ENCODE results near the gene ASXL3. TPM values are rescaled to one million over a fixed set of nuclear protein-coding genes. Genes with fewer than 3 reads are reported as not detected.

ASXL3 gene
- total and polyA plus RNA-seq, 12 donors = 0.06 to 3.9 (median 0.22) TPM

GRCh38 chr18:33583901-33584300 lies 5.9 kb downstream of the ASXL3 start:
- Histone ChIP-seq H3K27ac (no peak overlapping the region), H3K9me3 (replicated peaks in 1 of 3) (no peaks in the 10 kb centered on the region), H3K4me3 (no peak overlapping the region), H3K36me3 (replicated peaks in 1 of 2) (no peaks in the 10 kb centered on the region), H3K27me3 (no peaks in the 10 kb centered on the region), H3K4me1 (replicated peaks in 1 of 2) (peaks cover 0 to under 1% of the 10 kb centered on the region in 2 donors)
- no peak for DNase-seq
- intact Hi-C loops (cut with DNase I) = no loop called here
- TF ChIP-seq, protein P1, sequence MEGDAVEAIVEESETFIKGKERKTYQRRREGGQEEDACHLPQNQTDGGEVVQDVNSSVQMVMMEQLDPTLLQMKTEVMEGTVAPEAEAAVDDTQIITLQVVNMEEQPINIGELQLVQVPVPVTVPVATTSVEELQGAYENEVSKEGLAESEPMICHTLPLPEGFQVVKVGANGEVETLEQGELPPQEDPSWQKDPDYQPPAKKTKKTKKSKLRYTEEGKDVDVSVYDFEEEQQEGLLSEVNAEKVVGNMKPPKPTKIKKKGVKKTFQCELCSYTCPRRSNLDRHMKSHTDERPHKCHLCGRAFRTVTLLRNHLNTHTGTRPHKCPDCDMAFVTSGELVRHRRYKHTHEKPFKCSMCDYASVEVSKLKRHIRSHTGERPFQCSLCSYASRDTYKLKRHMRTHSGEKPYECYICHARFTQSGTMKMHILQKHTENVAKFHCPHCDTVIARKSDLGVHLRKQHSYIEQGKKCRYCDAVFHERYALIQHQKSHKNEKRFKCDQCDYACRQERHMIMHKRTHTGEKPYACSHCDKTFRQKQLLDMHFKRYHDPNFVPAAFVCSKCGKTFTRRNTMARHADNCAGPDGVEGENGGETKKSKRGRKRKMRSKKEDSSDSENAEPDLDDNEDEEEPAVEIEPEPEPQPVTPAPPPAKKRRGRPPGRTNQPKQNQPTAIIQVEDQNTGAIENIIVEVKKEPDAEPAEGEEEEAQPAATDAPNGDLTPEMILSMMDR (IDR thresholded peaks at IDR 0.05) = no peak
- TF ChIP-seq POLR2A (IDR thresholded peaks at IDR 0.05) = no peak
- WGBS, 4 donors = 71 to 91% (median 79%) methylated on average over 1 of the region's 1 CpG

- intact Hi-C loops (cut with DNase I) = no loop called here
- Histone ChIP-seq H3K27me3 (no peaks in the 10 kb centered on the region), H3K27ac (no peak overlapping the region), H3K4me3 (no peak overlapping the region), H3K36me3 (replicated peaks in 1 of 2) (no peaks in the 10 kb centered on the region), H3K9me3 (replicated peaks in 1 of 3) (no peaks in the 10 kb centered on the region), H3K4me1 (replicated peaks in 1 of 2) (no peaks in the 10 kb centered on the region)
- TF ChIP-seq, protein P1 (IDR thresholded peaks at IDR 0.05) = no peak
- no peak for TF ChIP-seq POLR2A (IDR thresholded peaks at IDR 0.05)
- WGBS, 4 donors = 60 to 70% (median 66%) methylated on average over 3 of the region's 3 CpGs
- DNase-seq = no peak
These were observed 6.8 kb downstream of the ASXL3 start for GRCh38 chr18:33584548-33585430.

- 70 to 85% (median 83%) methylated on average over 3 of the region's 3 CpGs for WGBS, 4 donors
These were observed 7.4 kb downstream of the ASXL3 start for GRCh38 chr18:33585431-33585775.

GRCh38 chr18:33588361-33588760 lies 10.3 kb downstream of the ASXL3 start:
- 86 to 92% (median 89%) methylated on average over 2 of the region's 2 CpGs for WGBS, 4 donors
- H3K4me3 ChIP-seq = no peak overlapping the region
- DNase-seq = no peak
- no peaks in the 10 kb centered on the region for H3K9me3 ChIP-seq (replicated peaks in 1 of 3)
- intact Hi-C loops (cut with DNase I) = no loop called here
- H3K27me3 ChIP-seq = no peaks in the 10 kb centered on the region
- no peaks in the 10 kb centered on the region for H3K36me3 ChIP-seq (replicated peaks in 1 of 2)
- no peak overlapping the region for H3K27ac ChIP-seq
- TF ChIP-seq, protein P1 (IDR thresholded peaks at IDR 0.05) = no peak
- no peak for TF ChIP-seq POLR2A (IDR thresholded peaks at IDR 0.05)
- H3K4me1 ChIP-seq (replicated peaks in 1 of 2) = no peaks in the 10 kb centered on the region

More at GRCh38 chr18:33585431-33585775, 7.4 kb downstream of the ASXL3 start:
- no peaks in the 10 kb centered on the region for H3K9me3 ChIP-seq (replicated peaks in 1 of 3)
- TF ChIP-seq, protein P1 (IDR thresholded peaks at IDR 0.05) = no peak
- no peak for TF ChIP-seq POLR2A (IDR thresholded peaks at IDR 0.05)
- intact Hi-C loops (cut with DNase I) = no loop called here
- H3K36me3 ChIP-seq (replicated peaks in 1 of 2) = no peaks in the 10 kb centered on the region
- no peaks in the 10 kb centered on the region for H3K27me3 ChIP-seq
- no peaks in the 10 kb centered on the region for H3K4me1 ChIP-seq (replicated peaks in 1 of 2)
- DNase-seq = no peak
- no peak overlapping the region for H3K4me3 ChIP-seq
- no peak overlapping the region for H3K27ac ChIP-seq

Data from adrenal gland (tissue), 12 donors.